ENCODE data around the gene SLC24A3.

DNA sequence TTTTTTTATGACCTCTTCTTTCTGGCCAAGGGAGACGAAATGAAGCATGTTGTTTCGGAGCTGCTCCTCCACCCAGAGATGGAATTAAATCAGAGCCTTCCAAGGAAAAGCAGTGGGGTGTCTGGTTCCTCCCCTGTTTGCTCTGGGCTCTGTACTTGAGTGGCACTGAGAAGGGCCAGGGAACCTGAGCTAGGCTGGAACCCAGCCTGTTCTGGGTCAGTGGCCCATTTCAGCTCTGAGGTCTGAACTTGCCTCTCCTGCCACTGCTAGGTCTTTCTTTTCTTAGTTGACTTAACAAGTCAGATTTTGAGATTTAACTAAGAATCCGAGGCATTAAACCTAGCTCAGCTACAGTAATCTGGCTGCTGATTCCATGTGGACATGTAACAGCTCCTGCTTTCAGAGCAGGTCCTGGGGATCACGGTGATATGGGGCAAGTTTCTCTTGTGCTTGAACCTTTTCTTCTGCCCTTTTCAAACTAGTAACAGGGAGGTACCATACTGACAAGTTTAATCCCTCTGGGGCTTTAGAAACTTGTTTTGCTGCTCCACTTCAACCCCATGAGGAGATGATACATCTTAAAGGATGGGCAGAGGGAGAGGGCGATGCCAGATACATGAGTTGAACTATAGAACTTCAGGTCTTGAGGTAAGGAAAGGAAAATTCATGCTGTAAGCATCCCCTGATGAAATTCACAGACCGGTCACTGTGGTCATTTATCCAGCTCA lies 101.1 kb downstream of the SLC24A3 start:
- TF ChIP-seq, protein P1, sequence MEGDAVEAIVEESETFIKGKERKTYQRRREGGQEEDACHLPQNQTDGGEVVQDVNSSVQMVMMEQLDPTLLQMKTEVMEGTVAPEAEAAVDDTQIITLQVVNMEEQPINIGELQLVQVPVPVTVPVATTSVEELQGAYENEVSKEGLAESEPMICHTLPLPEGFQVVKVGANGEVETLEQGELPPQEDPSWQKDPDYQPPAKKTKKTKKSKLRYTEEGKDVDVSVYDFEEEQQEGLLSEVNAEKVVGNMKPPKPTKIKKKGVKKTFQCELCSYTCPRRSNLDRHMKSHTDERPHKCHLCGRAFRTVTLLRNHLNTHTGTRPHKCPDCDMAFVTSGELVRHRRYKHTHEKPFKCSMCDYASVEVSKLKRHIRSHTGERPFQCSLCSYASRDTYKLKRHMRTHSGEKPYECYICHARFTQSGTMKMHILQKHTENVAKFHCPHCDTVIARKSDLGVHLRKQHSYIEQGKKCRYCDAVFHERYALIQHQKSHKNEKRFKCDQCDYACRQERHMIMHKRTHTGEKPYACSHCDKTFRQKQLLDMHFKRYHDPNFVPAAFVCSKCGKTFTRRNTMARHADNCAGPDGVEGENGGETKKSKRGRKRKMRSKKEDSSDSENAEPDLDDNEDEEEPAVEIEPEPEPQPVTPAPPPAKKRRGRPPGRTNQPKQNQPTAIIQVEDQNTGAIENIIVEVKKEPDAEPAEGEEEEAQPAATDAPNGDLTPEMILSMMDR (IDR thresholded peaks at IDR 0.05): no peak
- TF ChIP-seq POLR2AphosphoS5 (IDR thresholded peaks at IDR 0.05; ENCODE audit: low read depth, low read length): no peak

All from Panc1 (cell line).